ENCODE measurements around the gene SH3BP2. TPM values are rescaled to one million over a fixed set of nuclear protein-coding genes. Genes with fewer than 3 reads are reported as not detected.
"Not testable (repeated sequence)": the region's sequence is repeated elsewhere in the genome, so short reads cannot be mapped to it uniquely, and the experiment has no call there.

The SH3BP2 gene
- total RNA-seq, 1 donor from 2014 or later: 32.6 TPM

DNA sequence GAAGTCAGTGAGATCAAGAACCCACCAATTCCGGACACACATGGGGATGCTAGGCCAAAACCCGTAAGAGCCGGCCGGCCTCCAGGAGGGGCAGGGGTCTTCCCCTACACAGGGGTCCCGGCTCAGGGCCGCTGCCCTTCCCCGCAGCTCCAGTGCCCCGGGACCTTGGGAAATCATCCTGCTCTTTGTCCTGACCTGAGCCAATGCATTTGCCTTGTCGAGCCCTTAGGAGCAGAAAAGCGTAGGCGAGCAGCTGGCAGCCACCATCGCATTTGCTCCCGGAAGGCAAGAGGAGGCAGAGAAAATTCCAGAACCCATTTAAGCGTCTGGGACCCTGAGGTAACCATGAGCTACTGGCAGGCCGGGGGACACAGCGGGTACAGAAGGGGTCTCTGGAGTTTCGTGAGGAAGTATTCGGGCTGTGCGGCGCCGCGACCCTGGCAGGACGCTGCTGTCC lies 29.3 kb upstream of the SH3BP2 start:
- ATAC-seq: peak; percentile 13

DNA sequence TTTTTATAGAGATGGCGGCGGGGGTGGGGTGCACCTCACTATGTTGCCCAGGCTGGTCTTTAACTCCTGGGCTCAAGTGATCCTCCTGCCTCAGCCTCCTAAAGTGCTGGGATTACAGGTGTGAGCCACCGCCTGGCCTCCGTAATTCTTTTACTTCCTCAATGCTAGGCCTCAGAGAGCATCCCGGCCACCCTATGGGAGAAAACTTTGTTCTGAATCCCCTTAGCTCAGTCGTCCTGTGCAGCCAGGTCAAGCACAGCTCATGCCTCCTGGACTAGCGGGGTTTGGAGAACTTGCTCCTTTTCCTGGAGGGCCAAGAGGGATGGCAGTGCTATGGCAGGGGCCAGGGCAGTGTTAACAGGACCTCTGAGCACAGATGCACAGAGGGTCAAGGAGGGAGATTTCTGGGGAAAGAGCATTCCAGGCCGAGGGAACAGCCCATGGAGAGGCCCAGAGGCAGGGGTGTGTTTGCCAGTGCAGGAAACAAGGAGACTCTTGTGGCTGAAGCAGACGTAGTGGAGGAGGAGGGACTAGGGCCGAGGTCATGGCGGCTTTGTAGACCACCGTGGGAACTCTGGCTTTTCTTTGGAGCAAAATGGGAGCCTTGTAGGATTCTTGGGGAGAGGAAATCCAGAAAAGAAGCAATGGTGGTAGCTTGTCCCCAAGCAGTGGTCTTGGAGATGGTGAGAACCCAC lies 26.9 kb upstream of the SH3BP2 start:
- ATAC-seq: no peak

DNA sequence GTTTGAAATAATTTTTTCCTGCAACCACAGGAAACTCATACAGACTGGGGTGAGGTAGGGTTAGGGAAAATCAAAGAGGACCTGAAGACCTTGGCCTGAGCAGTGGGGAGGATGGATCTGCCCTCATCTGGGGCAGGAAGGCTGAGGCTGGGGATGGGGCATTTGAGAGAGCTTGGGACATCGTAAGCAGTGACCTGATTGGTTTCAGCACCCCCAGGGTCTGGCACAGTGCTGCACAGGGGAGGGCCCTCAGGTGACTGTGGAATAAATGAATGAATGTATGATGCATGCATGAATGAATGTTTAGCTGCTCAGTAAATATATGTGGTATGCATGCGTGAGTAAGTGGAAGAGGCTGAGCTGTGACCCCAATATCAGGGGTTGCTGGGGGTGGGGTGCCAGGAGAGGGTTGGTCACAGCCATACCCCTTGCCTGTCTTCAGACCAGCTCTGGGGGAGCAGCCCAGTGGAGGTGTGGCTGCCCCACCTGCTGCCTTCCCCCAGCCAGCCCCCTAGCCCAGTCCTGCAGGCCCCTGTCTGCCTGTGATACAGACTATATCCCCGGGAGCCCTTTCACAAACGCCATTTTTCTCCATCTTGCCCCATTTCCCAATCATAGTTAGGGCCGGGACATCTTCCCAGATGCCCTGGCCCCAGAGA lies 25.7 kb upstream of the SH3BP2 start:
- no peak for ATAC-seq

DNA sequence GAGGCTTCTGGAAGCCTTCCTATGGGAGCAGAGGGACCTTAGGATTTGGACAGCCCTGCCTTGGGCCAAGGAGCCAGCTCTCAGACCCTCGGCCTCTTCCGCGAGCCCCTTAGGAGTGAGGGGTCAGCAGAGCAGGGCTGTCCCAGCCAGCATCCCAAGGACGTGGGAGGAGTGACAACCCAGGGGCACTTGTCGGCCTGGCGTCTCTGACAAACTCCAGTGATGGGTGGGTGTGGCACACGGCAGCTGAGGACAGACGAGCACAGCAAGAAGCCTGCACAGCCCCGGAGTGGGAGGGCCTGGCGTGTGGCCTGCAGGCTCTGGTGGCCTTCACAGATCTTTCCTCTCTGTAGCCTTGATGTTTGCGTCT lies 25.2 kb upstream of the SH3BP2 start:
- no peak for ATAC-seq

DNA sequence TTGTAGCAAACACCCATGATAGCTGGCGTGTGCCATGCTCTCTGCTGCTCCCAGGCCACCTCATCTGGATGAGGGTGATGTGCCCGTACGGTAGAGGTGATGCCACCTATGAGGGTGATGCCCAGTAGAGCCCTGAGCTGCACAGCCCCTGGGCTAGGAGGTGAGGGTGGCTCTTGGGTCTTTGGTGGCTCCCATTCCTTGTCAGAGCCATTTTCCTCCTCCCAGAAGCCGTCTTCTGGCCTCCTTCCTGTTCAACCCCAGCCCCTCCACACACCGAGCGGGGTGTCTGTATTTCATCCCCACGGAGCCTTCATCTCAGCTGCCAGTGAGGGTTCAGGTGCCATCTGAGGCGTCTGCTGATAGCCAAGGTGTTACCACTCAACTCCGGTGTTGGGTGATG lies 24.8 kb upstream of the SH3BP2 start:
- ATAC-seq: no peak

- no peak for ATAC-seq
These were observed 24.0 kb upstream of the SH3BP2 start for GRCh38 chr4:2768921-2769336.

GRCh38 chr4:2771264-2771663 lies 21.6 kb upstream of the SH3BP2 start:
- no peak for ATAC-seq

- not testable (repeated sequence) for ATAC-seq
These were observed 12.2 kb upstream of the SH3BP2 start for GRCh38 chr4:2780643-2781042.

DNA sequence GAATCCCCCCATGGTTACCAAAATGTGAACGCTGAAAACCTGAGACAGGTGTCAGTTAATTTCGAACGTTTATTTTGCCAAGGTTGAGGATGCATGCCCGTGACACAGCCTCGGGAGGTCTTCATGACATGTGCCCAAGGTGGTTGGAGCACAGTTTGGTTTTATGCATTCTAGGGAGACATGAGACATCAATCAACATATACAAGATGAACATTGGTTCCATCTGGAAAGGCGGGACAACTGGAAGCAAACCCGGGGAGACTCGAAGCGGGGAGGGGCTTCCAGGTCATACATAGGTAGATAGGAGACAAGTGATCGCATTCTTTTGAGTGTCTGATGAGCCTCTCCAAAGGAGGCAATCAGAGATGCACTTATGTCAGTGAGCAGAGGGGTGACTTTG lies 11.0 kb upstream of the SH3BP2 start:
- no peak for ATAC-seq

- no peak for ATAC-seq
These were observed 9.1 kb upstream of the SH3BP2 start for GRCh38 chr4:2783790-2784189.

- ATAC-seq: peak; percentile 20
These were observed 7.3 kb upstream of the SH3BP2 start for GRCh38 chr4:2785613-2786012.

GRCh38 chr4:2786152-2786671 lies 6.7 kb upstream of the SH3BP2 start:
- peak; percentile 10 for ATAC-seq

DNA sequence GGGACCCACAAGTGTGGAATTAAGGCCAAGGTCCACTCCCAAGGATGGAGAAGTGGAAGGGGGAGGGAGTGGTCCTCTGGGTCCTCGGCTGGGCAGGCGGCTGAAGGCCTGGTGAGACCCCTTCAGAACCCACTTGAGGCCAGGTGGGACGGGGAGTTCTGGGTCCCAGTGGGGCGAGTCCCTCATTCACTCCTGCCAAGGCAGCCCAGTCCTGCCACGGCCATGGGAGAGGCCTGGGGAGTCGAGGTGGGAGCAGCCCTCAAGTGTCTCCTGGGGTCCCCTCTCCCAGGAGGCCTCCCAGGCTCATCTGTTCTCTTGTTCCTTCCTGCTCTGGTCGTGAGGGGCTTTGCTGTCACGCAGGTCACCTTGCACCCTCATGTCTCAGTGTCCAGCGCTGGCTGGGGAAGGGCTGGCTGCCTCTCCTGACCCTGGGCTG lies 6.1 kb upstream of the SH3BP2 start:
- ATAC-seq: no peak

GRCh38 chr4:2787230-2788100 lies 5.4 kb upstream of the SH3BP2 start:
- peak; percentile 28 for ATAC-seq

GRCh38 chr4:2788101-2788500 lies 4.8 kb upstream of the SH3BP2 start:
- ATAC-seq: no peak

- ATAC-seq: no peak
These were observed 4.3 kb upstream of the SH3BP2 start for GRCh38 chr4:2788532-2789103.

DNA sequence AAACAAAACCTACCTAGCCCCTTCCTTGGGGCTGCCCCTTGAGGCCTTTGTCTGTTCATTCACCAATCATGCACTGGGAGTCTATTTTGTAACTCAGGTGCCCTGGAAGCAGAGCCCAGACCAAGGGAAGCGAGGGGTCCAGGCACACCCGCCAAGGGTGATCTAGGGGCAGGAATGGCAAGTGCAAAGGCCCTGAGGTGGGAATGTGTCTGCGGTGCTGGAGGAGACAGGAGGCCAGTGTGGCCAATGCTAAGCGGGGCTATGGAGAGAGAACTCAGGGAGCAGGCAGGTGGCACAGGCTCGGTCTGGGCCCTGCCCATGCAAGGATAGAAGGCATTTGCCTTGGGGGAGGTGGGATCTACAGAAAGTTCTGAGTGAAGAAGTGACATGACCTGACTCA lies 3.5 kb upstream of the SH3BP2 start:
- no peak for ATAC-seq

GRCh38 chr4:2789793-2790582 lies 2.9 kb upstream of the SH3BP2 start:
- no peak for ATAC-seq

GRCh38 chr4:2790583-2791517 lies 2.0 kb upstream of the SH3BP2 start:
- ATAC-seq: no peak

DNA sequence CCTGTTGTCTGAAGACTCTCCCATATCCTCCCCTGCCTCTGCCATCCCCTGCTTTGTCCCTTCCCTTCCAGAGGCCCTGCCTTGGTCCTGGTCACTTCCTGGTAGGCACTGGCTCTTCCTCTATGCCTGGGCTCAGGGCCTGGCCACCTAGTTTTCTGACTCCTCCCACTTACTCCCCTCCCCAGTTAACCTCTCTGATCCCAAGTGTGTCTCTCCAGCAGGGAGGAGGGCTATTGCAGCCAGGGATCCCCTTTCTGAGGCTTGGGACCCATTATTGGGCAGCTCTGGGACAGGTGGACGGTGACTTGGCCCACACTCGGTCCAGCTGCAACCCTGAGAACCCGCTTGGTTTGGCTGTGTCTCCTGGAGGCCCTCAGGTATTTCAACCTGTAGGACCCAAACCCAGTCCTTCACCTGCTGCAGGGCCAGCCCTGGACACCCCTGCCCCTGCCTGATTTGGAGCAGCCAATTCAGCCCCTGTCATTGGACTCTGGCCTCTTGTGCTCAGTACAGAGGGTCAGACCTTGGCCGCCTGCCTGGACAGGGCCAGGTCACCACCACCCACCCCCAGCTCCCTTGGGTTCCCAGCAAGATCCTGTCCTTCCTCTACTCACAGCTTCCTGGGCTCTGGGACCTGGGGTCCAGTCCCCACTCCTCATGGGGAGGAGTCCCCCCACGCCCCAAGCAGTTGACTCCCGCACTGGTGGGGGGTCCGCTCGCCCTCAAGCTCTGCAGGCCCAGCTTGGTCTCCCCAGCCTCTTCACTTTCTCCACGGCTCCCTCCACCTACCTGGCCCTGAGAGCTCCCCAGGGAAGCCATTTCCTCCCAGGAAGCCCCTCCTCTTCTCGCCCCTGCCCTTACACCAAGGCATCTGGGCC lies 1.1 kb upstream of the SH3BP2 start:
- ATAC-seq: no peak

Measured in esophagus mucosa (tissue), 1 donor.